GM21619 (cell line): ENCODE measurements around the gene LBX1.
"Not testable (repeated sequence)": the region's sequence is repeated elsewhere in the genome, so short reads cannot be mapped to it uniquely, and the experiment has no call there.

ENCODE experiments used
- ATAC-seq: cut with Tn5 transposase; IDR thresholded peaks from one replicate; pipeline ENCODE4 v1.9.1; 2021; ENCODE audit not compliant: unreplicated experiment

Gene LBX1

DNA sequence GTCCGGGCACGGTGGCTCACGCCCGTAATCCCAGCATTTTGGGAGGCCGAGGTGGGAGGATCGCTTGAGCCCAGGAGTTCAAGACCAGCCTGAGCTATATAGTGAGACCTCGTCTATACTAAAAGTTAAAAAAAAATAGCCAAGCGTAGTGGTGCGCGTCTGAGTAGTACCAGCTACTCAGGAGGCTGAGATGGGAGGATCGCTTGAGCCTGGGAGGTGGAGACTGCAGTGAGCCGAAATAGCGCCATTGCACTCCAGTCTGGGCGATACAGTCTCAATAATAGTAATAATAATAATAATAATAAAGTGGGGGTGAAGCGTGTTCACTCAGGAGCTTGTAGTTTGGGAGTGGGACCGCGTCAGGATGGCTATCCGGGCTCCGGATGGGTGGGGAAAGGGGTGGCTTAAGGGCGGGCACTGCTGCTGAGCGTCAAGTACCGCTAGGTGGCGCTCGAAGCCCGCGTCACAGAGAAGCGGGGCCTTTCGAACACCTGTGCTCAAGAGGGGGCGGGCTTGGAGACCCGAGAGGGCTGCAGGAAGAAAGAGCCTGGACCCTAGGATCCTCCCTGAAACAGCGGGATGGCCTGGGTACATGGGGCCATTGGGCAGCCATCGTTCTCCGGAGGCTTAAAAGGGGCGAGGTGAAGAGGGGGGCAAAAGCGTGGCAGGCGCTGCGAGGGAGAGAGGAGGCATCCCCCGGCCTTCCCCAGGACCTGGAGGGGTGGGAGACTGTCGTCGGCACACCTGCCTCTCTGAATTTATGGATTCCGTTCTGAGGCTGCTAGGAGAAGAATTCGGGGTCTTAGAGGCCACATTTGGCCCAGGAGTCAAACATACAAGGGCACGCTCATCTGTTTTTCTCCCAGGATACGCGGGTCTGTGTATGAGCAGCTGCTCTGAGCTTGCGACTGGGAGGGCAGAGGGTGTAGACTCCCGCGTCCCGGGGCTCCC is 14.5 kb downstream of the LBX1 start:
- no peak for ATAC-seq

DNA sequence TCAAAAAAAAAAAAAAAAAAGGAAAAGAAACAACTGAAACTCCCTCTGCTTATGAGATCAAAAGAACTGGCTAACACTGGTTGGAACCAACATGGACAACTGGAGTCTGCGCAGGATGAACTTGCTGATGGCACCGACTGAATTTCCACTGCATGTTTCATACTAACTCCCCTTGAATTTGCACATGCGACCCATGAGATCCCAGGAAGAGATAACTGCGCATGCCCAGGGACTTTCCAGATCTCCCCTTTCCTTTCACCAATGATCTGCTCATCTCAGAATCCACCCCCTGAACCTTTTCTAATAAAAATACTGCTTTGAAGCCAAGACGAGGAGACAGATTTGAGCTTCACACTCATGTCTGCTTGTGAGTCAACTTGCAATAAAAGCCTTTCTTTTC is 20.7 kb downstream of the LBX1 start:
- no peak for ATAC-seq

DNA sequence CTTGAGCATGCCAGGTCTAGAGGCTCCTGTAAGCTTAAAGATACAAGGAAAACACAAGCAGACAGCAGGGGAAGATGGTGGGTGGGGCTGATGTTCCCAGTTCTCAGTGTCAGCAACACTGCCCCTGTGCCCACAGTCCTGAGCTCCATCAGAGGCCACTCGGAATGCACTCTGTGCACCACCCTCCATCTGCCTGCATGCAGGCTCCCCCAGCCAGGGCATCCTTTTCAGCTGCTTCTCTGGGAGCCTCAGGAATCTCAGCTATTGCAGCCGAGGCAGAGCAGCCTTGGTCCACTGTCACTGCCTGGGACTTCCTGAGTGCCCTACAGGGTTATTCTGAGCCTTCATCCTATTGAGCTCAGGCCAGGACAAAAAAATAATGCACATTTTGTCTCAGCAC is 22.2 kb downstream of the LBX1 start:
- ATAC-seq, result no peak

DNA sequence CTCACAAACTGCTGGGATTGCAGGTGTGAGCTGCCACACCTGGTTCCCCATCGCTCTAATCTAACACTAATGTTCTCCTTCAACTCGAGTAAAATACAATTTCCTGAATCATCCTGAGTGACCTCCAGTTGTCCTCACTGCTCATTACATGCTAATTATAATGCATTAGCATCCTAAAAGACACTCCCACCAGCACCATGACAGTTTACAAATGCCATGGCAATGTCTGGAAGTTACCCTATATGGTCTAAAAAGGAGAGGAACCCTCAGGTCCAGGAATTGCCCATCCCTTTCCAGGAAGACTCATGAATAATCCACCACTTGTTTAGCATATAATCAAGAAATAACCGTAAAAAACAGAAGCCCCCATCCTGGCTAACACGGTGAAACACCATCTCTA is 26.6 kb downstream of the LBX1 start:
- not testable (repeated sequence) for ATAC-seq

DNA sequence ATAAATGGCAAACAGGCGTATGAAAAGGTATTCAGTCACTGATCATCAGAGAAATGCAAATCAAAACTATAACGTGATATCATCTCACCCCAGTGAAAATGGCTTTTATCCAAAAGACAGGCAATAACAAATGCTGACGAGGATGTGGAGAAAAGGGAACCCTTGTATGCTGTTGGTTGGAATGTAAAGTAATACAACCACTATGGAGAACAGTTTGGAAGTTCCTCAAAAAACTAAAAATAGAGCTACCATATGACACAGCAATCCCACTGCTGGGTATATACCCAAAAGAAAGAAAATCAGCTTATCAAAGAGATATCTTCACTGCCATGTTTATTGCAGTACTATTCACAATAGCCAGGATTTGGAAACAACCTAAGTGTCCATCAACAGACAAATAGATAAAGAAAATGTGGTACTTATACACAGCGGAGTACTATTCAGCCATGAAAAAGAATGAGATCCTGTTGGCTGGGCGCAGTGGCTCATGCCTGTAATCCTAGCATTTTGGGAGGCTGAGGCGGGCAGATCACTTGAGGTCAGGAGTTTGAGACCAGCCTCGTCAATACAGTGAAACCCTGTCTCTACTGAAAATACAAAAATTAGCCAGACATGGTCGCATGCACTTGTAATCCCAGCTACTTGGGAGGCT is 30.8 kb downstream of the LBX1 start:
- not testable (repeated sequence) for ATAC-seq

GRCh38 chr10:101195921-101196320 is 33.3 kb downstream of the LBX1 start:
- no peak for ATAC-seq

GRCh38 chr10:101189461-101190401 is 39.5 kb downstream of the LBX1 start:
- no peak for ATAC-seq

- ATAC-seq, result no peak
Measured at GRCh38 chr10:101188942-101189341, 40.3 kb downstream of the LBX1 start.

- ATAC-seq, result no peak
Measured at GRCh38 chr10:101183458-101184183, 45.6 kb downstream of the LBX1 start.

DNA sequence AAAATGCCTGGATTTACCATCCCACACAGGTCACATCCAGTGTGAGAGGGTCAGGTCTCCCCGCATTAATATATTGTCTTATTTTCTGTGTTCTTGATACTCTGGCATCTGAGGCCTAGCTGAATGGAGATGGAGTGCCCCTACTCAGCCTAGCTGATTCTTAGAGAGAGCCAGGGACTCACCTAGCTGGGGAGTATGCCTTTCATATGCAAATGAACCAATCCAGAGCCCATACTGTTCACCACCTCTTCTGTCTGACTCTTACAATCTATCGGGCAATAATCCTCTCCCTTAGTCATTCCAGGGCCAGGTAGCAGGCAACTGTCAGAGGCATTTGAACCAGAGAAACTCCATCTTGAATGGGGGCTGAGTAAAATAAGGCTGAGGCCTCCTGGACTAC is 46.3 kb downstream of the LBX1 start:
- ATAC-seq, result no peak
